ENCODE results near the gene PRRC2A.

DNA sequence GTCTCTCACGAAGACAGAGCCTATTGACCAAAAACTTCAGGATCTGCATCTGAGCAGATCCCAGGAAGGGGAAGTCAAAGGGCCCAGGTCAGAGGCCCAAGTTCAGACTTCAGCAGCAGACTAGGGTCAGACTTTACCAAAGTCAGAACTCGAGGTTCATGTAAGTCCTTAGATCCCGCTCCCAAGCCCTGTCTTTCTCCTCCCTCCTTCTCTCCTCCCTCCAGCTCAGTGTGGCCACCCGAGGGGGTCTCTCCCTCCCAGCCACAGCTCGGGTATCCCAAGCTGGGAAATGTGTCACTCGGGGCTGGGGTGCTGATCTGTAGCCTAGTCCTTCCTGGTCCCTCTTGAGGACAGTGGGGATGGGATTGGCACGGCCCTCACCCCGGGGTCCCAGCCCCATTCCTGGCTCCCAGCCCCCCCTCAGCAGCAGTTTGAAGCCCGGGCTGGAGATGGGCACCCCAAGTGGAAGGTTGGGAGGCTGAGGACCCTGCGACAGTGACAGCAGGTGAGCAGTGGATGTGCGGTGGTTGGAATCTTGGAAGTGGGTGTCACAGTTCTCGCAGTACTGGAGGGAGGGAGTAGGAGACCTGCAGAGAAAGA is 41.7 kb downstream of the PRRC2A start:
- TF ChIP-seq CTCF (IDR thresholded peaks at IDR 0.05; ENCODE audit: insufficient read depth, low read depth, low read length), result no peak
- TF ChIP-seq EZH2 (IDR thresholded peaks at IDR 0.05; ENCODE audit: insufficient read depth, low read length), result no peak
